GM12878 (cell line): ENCODE data around the gene SCAANT1.

Source experiments
- POLR2AphosphoS5 ChIP-seq: IDR thresholded peaks from 2 replicates; pipeline ENCODE4 v1.6.1; 2011; ENCODE audit warnings: mild to moderate bottlenecking, low read length, inconsistent platforms
- POU2F2 ChIP-seq: IDR thresholded peaks from 3 replicates; pipeline ENCODE4 v1.6.1; 2011; ENCODE audit warnings: low read depth, mild to moderate bottlenecking, low read length, borderline replicate concordance
- RAD21 ChIP-seq: IDR thresholded peaks from 2 replicates; pipeline ENCODE4 v1.6.1; 2011; ENCODE audit warnings: mild to moderate bottlenecking, low read depth, low read length, moderate library complexity; ENCODE audit not compliant: insufficient read depth
- SIX5 ChIP-seq: IDR thresholded peaks from 2 replicates; pipeline ENCODE4 v1.6.1; 2011; ENCODE audit warnings: mild to moderate bottlenecking, low read depth, low read length, moderate library complexity; ENCODE audit not compliant: severe bottlenecking
- ZNF274 ChIP-seq: IDR thresholded peaks from one replicate; pipeline ENCODE4 v1.8.0; 2011; ENCODE audit not compliant: insufficient read length, insufficient read depth
- TF ChIP-seq, protein P1 (sequence below): fragments of 450-650 bp; IDR thresholded peaks from 2 replicates; pipeline ENCODE4 v1.6.1; 2016; ENCODE audit warnings: mild to moderate bottlenecking, moderate library complexity, borderline replicate concordance
- TF ChIP-seq, protein P2 (sequence below): IDR thresholded peaks from 2 replicates; pipeline ENCODE4 v1.6.1; 2012; ENCODE audit warnings: low read depth, low read length, improper control_type of control experiment

DNA sequence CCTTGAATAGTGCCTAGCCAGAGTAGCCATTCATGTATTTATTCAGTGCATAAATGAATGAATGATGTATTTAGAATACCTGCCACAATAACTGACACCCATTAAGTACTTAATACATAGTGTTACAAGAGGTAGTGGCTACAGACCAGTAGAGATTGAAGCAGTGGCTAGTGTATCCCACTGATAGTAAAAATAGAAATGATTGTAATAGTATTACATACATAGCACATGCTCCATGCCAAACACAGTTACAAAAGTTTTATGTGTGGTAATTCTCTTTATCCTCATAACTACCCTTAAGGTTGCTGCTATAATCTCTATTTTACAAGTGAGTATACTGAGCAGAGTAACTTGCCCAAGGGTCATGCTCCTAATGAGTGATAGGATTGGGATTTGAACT is 30.3 kb upstream of the SCAANT1 start:
- TF ChIP-seq POU2F2: no peak
- TF ChIP-seq ZNF274: no peak
- no peak for TF ChIP-seq RAD21
- TF ChIP-seq, protein P1, sequence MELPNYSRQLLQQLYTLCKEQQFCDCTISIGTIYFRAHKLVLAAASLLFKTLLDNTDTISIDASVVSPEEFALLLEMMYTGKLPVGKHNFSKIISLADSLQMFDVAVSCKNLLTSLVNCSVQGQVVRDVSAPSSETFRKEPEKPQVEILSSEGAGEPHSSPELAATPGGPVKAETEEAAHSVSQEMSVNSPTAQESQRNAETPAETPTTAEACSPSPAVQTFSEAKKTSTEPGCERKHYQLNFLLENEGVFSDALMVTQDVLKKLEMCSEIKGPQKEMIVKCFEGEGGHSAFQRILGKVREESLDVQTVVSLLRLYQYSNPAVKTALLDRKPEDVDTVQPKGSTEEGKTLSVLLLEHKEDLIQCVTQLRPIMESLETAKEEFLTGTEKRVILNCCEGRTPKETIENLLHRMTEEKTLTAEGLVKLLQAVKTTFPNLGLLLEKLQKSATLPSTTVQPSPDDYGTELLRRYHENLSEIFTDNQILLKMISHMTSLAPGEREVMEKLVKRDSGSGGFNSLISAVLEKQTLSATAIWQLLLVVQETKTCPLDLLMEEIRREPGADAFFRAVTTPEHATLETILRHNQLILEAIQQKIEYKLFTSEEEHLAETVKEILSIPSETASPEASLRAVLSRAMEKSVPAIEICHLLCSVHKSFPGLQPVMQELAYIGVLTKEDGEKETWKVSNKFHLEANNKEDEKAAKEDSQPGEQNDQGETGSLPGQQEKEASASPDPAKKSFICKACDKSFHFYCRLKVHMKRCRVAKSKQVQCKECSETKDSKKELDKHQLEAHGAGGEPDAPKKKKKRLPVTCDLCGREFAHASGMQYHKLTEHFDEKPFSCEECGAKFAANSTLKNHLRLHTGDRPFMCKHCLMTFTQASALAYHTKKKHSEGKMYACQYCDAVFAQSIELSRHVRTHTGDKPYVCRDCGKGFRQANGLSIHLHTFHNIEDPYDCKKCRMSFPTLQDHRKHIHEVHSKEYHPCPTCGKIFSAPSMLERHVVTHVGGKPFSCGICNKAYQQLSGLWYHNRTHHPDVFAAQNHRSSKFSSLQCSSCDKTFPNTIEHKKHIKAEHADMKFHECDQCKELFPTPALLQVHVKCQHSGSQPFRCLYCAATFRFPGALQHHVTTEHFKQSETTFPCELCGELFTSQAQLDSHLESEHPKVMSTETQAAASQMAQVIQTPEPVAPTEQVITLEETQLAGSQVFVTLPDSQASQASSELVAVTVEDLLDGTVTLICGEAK: no peak
- TF ChIP-seq, protein P2, sequence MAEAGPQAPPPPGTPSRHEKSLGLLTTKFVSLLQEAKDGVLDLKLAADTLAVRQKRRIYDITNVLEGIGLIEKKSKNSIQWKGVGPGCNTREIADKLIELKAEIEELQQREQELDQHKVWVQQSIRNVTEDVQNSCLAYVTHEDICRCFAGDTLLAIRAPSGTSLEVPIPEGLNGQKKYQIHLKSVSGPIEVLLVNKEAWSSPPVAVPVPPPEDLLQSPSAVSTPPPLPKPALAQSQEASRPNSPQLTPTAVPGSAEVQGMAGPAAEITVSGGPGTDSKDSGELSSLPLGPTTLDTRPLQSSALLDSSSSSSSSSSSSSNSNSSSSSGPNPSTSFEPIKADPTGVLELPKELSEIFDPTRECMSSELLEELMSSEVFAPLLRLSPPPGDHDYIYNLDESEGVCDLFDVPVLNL: no peak
- TF ChIP-seq POLR2AphosphoS5: no peak
- no peak for TF ChIP-seq SIX5
